ENCODE measurements around the gene TMCO6.

The TMCO6 gene

DNA sequence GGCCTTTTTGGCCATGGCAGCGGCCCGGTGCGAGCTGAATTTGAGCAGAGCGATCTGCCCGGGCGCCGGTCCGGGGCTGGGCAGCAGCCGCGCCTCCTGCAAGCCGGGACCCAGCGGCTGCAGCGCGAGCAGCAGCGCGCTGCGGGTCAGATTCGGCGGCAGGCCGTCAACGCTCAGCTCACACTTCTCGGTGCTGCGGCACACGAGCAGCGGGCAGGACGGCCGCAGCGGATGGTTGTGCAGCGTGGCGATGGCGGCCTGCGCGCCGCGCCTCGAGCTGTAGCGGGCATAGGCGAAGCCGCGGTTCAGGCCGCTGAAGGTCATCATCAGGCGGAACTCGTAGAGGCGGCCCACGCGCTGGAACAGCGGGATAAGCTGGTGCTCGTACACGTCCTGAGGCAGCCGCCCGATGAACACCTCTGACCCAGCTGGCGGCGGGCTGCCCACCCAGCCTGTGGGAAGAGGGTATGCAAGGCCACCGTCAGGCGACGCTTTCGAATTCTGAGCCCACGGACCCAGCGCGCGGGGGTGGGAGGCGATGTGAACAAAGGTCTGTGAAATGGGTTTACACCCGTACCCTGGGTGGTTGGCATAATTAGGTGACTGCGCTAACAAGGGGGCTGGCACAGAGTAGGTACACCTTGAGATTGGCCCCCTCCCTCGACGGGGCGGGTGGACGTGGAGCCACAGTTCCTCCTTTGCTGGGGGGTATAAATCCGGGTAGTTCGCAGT lies 33.4 kb downstream of the TMCO6 start:
- H3K79me2 ChIP-seq (ENCODE audit: control insufficient read depth, low read length) = peaks cover 19% of the 10 kb centered on the region
- no peak overlapping the region for H3K27ac ChIP-seq (ENCODE audit: low read depth, low read length)
- H3K27me3 ChIP-seq (ENCODE audit: control insufficient read depth, low read length) = no peaks in the 10 kb centered on the region
- H3K4me1 ChIP-seq (ENCODE audit: control insufficient read depth, low read length) = no peaks in the 10 kb centered on the region
- peaks cover 10% of the 10 kb centered on the region for H3F3A ChIP-seq (ENCODE audit: control insufficient read depth, insufficient read depth)
- H3K9me2 ChIP-seq (replicated peaks; ENCODE audit: control insufficient read depth, low read length) = no peaks in the 10 kb centered on the region
- H3K4me3 ChIP-seq (ENCODE audit: low read length) = no peak overlapping the region
- TF ChIP-seq CTCF (IDR thresholded peaks at IDR 0.05; ENCODE audit: low read depth, low read length, poor library complexity, severe bottlenecking) (no peak), EZH2phosphoT487 (IDR thresholded peaks at IDR 0.05; ENCODE audit: borderline replicate concordance, low read length) (no peak)
- H3K4me2 ChIP-seq (ENCODE audit: low read length) = no peak overlapping the region
- H3K36me3 ChIP-seq (ENCODE audit: control insufficient read depth, low read length) = peaks cover 94% of the 10 kb centered on the region
- H3K9me3 ChIP-seq (ENCODE audit: control insufficient read depth, insufficient read depth, low read length) = no peaks in the 10 kb centered on the region
- no peaks in the 10 kb centered on the region for H4K20me1 ChIP-seq (ENCODE audit: control insufficient read depth, insufficient read depth, low read depth, low read length)

DNA sequence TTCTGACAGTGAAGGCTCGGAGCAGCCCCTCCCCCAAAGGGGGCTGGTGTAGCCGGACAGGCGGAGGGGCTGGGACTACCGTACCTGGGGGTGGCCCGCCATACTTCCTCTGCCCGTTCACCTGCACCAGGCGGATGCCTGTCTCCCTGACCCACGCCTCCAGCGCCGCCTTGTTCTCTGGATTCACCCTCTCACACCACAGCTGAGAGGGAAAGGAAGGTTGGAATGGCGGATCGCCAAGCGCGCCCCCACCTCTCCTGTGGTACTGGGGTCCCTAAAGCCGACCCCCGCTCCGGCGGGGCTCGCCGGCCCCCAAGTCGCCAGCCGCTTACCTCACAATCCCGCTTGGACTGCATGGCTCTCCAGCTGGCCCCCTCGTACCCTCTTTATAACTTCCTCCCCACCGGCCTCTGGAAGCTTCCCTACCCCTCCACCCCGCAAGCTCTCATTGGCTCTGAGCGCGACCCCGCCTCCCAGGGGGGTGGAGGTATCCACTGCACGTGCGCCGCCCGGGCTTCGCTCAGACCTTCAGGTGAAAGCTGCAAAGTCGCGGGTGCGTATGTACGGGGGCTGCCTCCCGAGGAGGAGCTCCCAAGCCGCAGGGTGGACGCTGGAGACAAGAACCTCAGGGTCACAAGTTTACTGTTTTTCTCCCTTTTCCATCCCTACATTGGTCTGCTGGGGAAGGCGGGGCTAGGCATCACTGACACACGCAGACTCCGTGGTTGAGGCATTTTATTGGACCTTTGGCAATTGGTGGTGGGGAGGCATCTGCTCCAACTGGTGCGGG lies 34.1 kb downstream of the TMCO6 start, which contains the start of gene DND1:
DND1 (minus strand) TSS at position 390 of the 790 bp plus-strand sequence; CDS start at position 356, 34 bp downstream.
- no peaks in the 10 kb centered on the region for H4K20me1 ChIP-seq (ENCODE audit: control insufficient read depth, insufficient read depth, low read depth, low read length)
- peaks cover 11% of the 10 kb centered on the region for H3K79me2 ChIP-seq (ENCODE audit: control insufficient read depth, low read length)
- H3K36me3 ChIP-seq (ENCODE audit: control insufficient read depth, low read length) = peaks cover 88% of the 10 kb centered on the region
- TF ChIP-seq EZH2phosphoT487 (IDR thresholded peaks at IDR 0.05; ENCODE audit: borderline replicate concordance, low read length) = no peak
- no peak for TF ChIP-seq CTCF (IDR thresholded peaks at IDR 0.05; ENCODE audit: low read depth, low read length, poor library complexity, severe bottlenecking)
- no peak within 1 kb of the TSS for H3K27ac ChIP-seq (ENCODE audit: low read depth, low read length)
- H3K4me3 ChIP-seq (ENCODE audit: low read length) = no peak within 1 kb of the TSS
- H3F3A ChIP-seq (ENCODE audit: control insufficient read depth, insufficient read depth) = peaks cover 10% of the 10 kb centered on the region
- H3K4me1 ChIP-seq (ENCODE audit: control insufficient read depth, low read length) = no peaks in the 10 kb centered on the region
- no peaks in the 10 kb centered on the region for H3K9me2 ChIP-seq (replicated peaks; ENCODE audit: control insufficient read depth, low read length)
- H3K27me3 ChIP-seq (ENCODE audit: control insufficient read depth, low read length) = no peaks in the 10 kb centered on the region
- no peak within 1 kb of the TSS for H3K4me2 ChIP-seq (ENCODE audit: low read length)
- H3K9me3 ChIP-seq (ENCODE audit: control insufficient read depth, insufficient read depth, low read length) = no peaks in the 10 kb centered on the region

DNA sequence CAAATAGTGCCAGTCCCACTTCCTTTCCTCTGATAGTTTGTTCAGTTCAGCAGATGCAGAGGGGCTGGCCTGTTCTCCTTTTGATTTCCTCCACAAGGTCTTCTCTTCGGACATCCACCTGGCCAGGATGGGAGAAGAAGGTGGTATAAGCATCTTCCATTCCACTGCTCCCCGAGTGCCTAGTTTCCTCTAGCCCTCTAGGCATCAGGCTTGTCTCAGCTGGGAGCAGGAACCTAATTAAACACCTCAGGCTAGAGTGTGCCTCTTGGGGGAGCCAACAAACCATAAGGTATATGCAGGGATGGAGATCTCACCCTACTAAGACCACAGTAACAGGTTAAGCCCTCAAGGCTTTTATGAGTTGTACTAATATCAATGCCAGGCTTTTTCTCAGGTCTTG lies 35.0 kb downstream of the TMCO6 start:
- H3K36me3 ChIP-seq (ENCODE audit: control insufficient read depth, low read length) = peaks cover 84% of the 10 kb centered on the region
- TF ChIP-seq EZH2phosphoT487 (IDR thresholded peaks at IDR 0.05; ENCODE audit: borderline replicate concordance, low read length) (no peak), CTCF (IDR thresholded peaks at IDR 0.05; ENCODE audit: low read depth, low read length, poor library complexity, severe bottlenecking) (no peak)

More for the DNA sequence above, 35.0 kb downstream of the TMCO6 start:
- no peaks in the 10 kb centered on the region for H3K9me2 ChIP-seq (replicated peaks; ENCODE audit: control insufficient read depth, low read length)
- no peaks in the 10 kb centered on the region for H4K20me1 ChIP-seq (ENCODE audit: control insufficient read depth, insufficient read depth, low read depth, low read length)
- no peak overlapping the region for H3K4me3 ChIP-seq (ENCODE audit: low read length)
- H3K4me2 ChIP-seq (ENCODE audit: low read length) = no peak overlapping the region
- peaks cover 4% of the 10 kb centered on the region; the same call in 1 of the 2 replicates for H3K79me2 ChIP-seq (ENCODE audit: control insufficient read depth, low read length)
- H3F3A ChIP-seq (ENCODE audit: control insufficient read depth, insufficient read depth) = peaks cover 10% of the 10 kb centered on the region
- no peaks in the 10 kb centered on the region for H3K4me1 ChIP-seq (ENCODE audit: control insufficient read depth, low read length)
- H3K27ac ChIP-seq (ENCODE audit: low read depth, low read length) = no peak overlapping the region
- H3K27me3 ChIP-seq (ENCODE audit: control insufficient read depth, low read length) = no peaks in the 10 kb centered on the region
- H3K9me3 ChIP-seq (ENCODE audit: control insufficient read depth, insufficient read depth, low read length) = no peaks in the 10 kb centered on the region
